ENCODE results near the gene KCNC1. TPM values are rescaled to one million over a fixed set of nuclear protein-coding genes. Genes with fewer than 3 reads are reported as not detected.

The KCNC1 gene
- total RNA-seq, 1 experiment from 2014 or later, result 0.04 TPM

DNA sequence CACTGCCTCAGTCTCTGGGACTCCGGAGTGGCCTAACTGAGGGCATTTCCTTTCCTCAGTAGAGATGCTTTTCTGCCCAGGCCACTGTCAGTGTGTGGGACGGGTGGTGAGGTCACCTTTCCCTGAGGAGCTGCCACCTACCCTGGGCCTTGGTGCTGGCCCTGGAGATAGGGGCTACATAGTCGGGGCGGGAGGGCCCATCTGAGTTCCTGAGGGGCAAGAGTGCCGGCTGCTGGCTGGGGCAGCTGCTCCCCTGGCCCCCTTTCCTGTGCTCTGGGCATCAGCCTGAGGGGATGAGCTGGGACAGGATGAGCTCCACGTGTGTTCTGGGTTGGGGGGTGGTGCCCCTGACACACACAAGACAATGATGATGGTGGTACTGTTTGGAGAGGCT, 5.4 kb downstream of the KCNC1 start:
- no peak overlapping the region for H2AFZ ChIP-seq (ENCODE audit: low read length)
- no peak overlapping the region for H3K4me2 ChIP-seq (ENCODE audit: insufficient read depth, insufficient read length, low read length)
- Mint-ChIP-seq H3K27ac (no peak overlapping the region; a peak in 1 of 7 replicates), H3K27me3 (ENCODE audit: low read depth) (peaks cover 14% of the 10 kb centered on the region), H3K4me1 (peaks cover 0 to 15% of the 10 kb centered on the region in 2 experiments; a peak in 3 of 4 replicates), H3K36me3 (ENCODE audit: insufficient read depth in 1 of 3, low read depth in 3 of 3) (peaks cover 0 to 2% (median 0%) of the 10 kb centered on the region in 3 experiments; a peak in 1 of 7 replicates), H3K4me3 (no peak overlapping the region), H3K9me3 (peaks cover 2 to 7% of the 10 kb centered on the region in 2 experiments; a peak in 4 of 5 replicates)
- no peak overlapping the region for H3K18ac ChIP-seq (ENCODE audit: insufficient read length, low read depth, low read length)
- H3K79me2 ChIP-seq (ENCODE audit: insufficient read depth, low read length), result no peaks in the 10 kb centered on the region
- no peaks in the 10 kb centered on the region for H3K79me1 ChIP-seq (ENCODE audit: insufficient read depth, low read depth, low read length, poor library complexity, severe bottlenecking)
- no peak overlapping the region for H2BK5ac ChIP-seq (ENCODE audit: insufficient read length, low read length)
- no peaks in the 10 kb centered on the region for H4K20me1 ChIP-seq (ENCODE audit: control insufficient read depth, insufficient read depth, insufficient read length)
- no peak overlapping the region for H3K9ac ChIP-seq (ENCODE audit: extremely low read depth, insufficient read length, low read length)
- H4K8ac ChIP-seq (replicated peaks; ENCODE audit: insufficient read length, low read depth, low read length), result no peak overlapping the region
- TF ChIP-seq, protein P1, sequence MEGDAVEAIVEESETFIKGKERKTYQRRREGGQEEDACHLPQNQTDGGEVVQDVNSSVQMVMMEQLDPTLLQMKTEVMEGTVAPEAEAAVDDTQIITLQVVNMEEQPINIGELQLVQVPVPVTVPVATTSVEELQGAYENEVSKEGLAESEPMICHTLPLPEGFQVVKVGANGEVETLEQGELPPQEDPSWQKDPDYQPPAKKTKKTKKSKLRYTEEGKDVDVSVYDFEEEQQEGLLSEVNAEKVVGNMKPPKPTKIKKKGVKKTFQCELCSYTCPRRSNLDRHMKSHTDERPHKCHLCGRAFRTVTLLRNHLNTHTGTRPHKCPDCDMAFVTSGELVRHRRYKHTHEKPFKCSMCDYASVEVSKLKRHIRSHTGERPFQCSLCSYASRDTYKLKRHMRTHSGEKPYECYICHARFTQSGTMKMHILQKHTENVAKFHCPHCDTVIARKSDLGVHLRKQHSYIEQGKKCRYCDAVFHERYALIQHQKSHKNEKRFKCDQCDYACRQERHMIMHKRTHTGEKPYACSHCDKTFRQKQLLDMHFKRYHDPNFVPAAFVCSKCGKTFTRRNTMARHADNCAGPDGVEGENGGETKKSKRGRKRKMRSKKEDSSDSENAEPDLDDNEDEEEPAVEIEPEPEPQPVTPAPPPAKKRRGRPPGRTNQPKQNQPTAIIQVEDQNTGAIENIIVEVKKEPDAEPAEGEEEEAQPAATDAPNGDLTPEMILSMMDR (conservative IDR thresholded peaks at IDR 0.05), result no peak
- H3K14ac ChIP-seq (ENCODE audit: insufficient read depth, low read length), result no peak overlapping the region
- no CpG with 5 or more reads among the region's 6 CpGs for WGBS (ENCODE audit: extremely low coverage, insufficient read length, low lambda C conversion rate)
- no peak overlapping the region for H3K4ac ChIP-seq (ENCODE audit: low read depth, low read length)
- no peak overlapping the region for H4K5ac ChIP-seq (ENCODE audit: insufficient read length, low read depth, low read length)
- H2AK5ac ChIP-seq (ENCODE audit: insufficient read length, low read length), result no peak overlapping the region
- no peak overlapping the region for H4K91ac ChIP-seq (ENCODE audit: insufficient read length, low read depth, low read length)
- no peaks in the 10 kb centered on the region for H3K4me1 ChIP-seq (ENCODE audit: insufficient read depth, low read length)
- H2BK15ac ChIP-seq (ENCODE audit: low read depth, low read length), result no peak overlapping the region
- DNase-seq, result no peak
- no peak overlapping the region for H3K56ac ChIP-seq (ENCODE audit: insufficient read length, low read depth, low read length)
- no peak overlapping the region for H3K23ac ChIP-seq (ENCODE audit: insufficient read length, low read depth, low read length)
- H2BK120ac ChIP-seq (ENCODE audit: low read depth, low read length, poor library complexity, severe bottlenecking), result no peak overlapping the region
- H3K27me3 ChIP-seq (ENCODE audit: insufficient read depth, low read length), result peaks cover 22% of the 10 kb centered on the region
- no peaks in the 10 kb centered on the region for H3K9me3 ChIP-seq (ENCODE audit: control insufficient read depth, low read depth, low read length)
- no peak overlapping the region for H2BK12ac ChIP-seq (ENCODE audit: insufficient read length, low read depth, low read length)
- H2BK20ac ChIP-seq (ENCODE audit: low read depth, low read length, poor library complexity, severe bottlenecking), result no peak overlapping the region
- no peak overlapping the region for H3K27ac ChIP-seq (ENCODE audit: insufficient read length, low read depth, low read length)
- H3K23me2 ChIP-seq (ENCODE audit: insufficient read length, low read depth, low read length, poor library complexity, severe bottlenecking), result peaks cover 5% of the 10 kb centered on the region
- H3T11ph ChIP-seq (ENCODE audit: low read length), result no peak overlapping the region
